Neural cell (in vitro differentiated cells): Measurements from ENCODE around the gene RFPL2.
"Not testable (repeated sequence)": the region's sequence is repeated elsewhere in the genome, so short reads cannot be mapped to it uniquely, and the experiment has no call there.

Experiments used
- EP300 ChIP-seq: fragments of 450-650 bp; conservative IDR thresholded peaks from 2 replicates; pipeline ENCODE4 v1.6.1; 2014; ENCODE audit warnings: antibody characterized with exemption, mild to moderate bottlenecking, moderate library complexity; ENCODE audit not compliant: poor library complexity, severe bottlenecking
- EZH2 ChIP-seq: fragments of 200-600, 300-800 bp; shearing (Covaris generic), sonication (generic); IDR thresholded peaks from 2 replicates; pipeline ENCODE4 v1.6.1; 2014; ENCODE audit warnings: antibody characterized with exemption, low read length, borderline replicate concordance, mild to moderate bottlenecking; ENCODE audit not compliant: insufficient read depth, poor library complexity, severe bottlenecking
- MXI1 ChIP-seq: fragments of 450-650 bp; conservative IDR thresholded peaks from 2 replicates; pipeline ENCODE4 v1.6.1; 2014; ENCODE audit warnings: antibody characterized with exemption, mild to moderate bottlenecking; ENCODE audit not compliant: poor library complexity, severe bottlenecking
- POLR2AphosphoS5 ChIP-seq: IDR thresholded peaks from 2 replicates; pipeline ENCODE4 v1.6.1; 2012
- RAD21 ChIP-seq: fragments of 450-650 bp; conservative IDR thresholded peaks from 2 replicates; pipeline ENCODE4 v1.6.1; 2014; ENCODE audit warnings: antibody characterized with exemption, mild to moderate bottlenecking, moderate library complexity
- REST ChIP-seq: IDR thresholded peaks from 2 replicates; pipeline ENCODE4 v1.6.1; 2012; ENCODE audit warnings: borderline replicate concordance
- SMC3 ChIP-seq: fragments of 450-650 bp; conservative IDR thresholded peaks from 2 replicates; pipeline ENCODE4 v1.6.1; 2014; ENCODE audit warnings: antibody characterized with exemption, mild to moderate bottlenecking, moderate library complexity; ENCODE audit not compliant: poor library complexity
- TAF1 ChIP-seq: IDR thresholded peaks from 2 replicates; pipeline ENCODE4 v1.6.1; 2012; ENCODE audit warnings: low read depth
- TF ChIP-seq, protein P1 (sequence below): fragments of 450-650 bp; IDR thresholded peaks from 2 replicates; pipeline ENCODE4 v1.5.1; 2014; ENCODE audit warnings: antibody characterized with exemption, mild to moderate bottlenecking, moderate library complexity; ENCODE audit not compliant: poor library complexity, severe bottlenecking

DNA sequence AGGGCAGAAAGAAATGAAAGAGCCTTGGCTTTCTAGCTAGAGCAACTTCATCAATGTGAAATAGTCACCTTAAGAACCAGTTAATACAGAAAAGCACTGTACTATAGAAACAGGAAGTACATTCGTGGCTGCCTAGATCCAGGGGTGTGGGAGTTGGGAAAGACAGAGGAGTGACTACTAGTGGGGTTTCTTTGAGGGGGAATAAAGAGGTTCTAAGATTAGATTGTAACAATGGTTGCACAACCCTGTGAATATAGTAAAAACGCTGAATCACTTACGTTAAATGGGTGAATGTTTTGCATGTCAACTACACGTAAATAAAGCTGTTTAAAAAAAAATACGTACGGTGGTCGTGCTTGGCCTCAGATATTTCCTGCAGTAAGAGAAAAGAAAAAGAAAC, 54.2 kb downstream of the RFPL2 start:
- TF ChIP-seq EZH2, EP300, POLR2AphosphoS5, RAD21, TAF1, SMC3, REST, MXI1: not testable (repeated sequence)
- TF ChIP-seq, protein P1, sequence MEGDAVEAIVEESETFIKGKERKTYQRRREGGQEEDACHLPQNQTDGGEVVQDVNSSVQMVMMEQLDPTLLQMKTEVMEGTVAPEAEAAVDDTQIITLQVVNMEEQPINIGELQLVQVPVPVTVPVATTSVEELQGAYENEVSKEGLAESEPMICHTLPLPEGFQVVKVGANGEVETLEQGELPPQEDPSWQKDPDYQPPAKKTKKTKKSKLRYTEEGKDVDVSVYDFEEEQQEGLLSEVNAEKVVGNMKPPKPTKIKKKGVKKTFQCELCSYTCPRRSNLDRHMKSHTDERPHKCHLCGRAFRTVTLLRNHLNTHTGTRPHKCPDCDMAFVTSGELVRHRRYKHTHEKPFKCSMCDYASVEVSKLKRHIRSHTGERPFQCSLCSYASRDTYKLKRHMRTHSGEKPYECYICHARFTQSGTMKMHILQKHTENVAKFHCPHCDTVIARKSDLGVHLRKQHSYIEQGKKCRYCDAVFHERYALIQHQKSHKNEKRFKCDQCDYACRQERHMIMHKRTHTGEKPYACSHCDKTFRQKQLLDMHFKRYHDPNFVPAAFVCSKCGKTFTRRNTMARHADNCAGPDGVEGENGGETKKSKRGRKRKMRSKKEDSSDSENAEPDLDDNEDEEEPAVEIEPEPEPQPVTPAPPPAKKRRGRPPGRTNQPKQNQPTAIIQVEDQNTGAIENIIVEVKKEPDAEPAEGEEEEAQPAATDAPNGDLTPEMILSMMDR, result not testable (repeated sequence)
